ENCODE measurements around the gene ETNPPL. TPM values are rescaled to one million over a fixed set of nuclear protein-coding genes. Genes with fewer than 3 reads are reported as not detected.

ETNPPL gene
- total RNA-seq, 3 donors from 2014 or later (not counting 1 experiment from before 2014, with no cell fraction given): not detected

- intact Hi-C loops (cut with micrococcal nuclease): no loop called here
- Mint-ChIP-seq H3K36me3 (no peaks in the 10 kb centered on the region), H3K9me3 (no peaks in the 10 kb centered on the region), H3K4me1 (peaks cover 10% of the 10 kb centered on the region in 2 donors), H3K4me3 (no peak overlapping the region), H3K27me3 (ENCODE audit: low read depth in 2 of 2) (peaks cover 0 to 3% of the 10 kb centered on the region in 2 donors), H3K27ac (no peak overlapping the region)
- DNase-seq: no peak
- Histone ChIP-seq H3K4me3 (ENCODE audit: low read length) (no peak overlapping the region), H3K9me3 (ENCODE audit: control insufficient read depth, insufficient read depth, low read length) (no peaks in the 10 kb centered on the region), H3K4me1 (ENCODE audit: control insufficient read depth, insufficient read depth, low read length) (no peaks in the 10 kb centered on the region), H3K36me3 (ENCODE audit: control insufficient read depth, insufficient read depth, low read length) (no peaks in the 10 kb centered on the region), H3K27ac (ENCODE audit: low read length) (no peak overlapping the region), H3K27me3 (ENCODE audit: control insufficient read depth, insufficient read depth, low read length) (no peaks in the 10 kb centered on the region)
- no peak for ATAC-seq
- no peak for TF ChIP-seq CTCF (IDR thresholded peaks at IDR 0.05)
Observed at GRCh38 chr4:108703370-108703769, 59.5 kb downstream of the ETNPPL start.

- Mint-ChIP-seq H3K27ac (no peak overlapping the region), H3K36me3 (no peaks in the 10 kb centered on the region), H3K4me1 (peaks cover 10% of the 10 kb centered on the region in 2 donors), H3K9me3 (no peaks in the 10 kb centered on the region), H3K27me3 (ENCODE audit: low read depth in 2 of 2) (peaks cover 0 to 4% of the 10 kb centered on the region in 2 donors), H3K4me3 (no peak overlapping the region)
- Histone ChIP-seq H3K27ac (ENCODE audit: low read length) (no peak overlapping the region), H3K4me3 (ENCODE audit: low read length) (no peak overlapping the region), H3K36me3 (ENCODE audit: control insufficient read depth, insufficient read depth, low read length) (no peaks in the 10 kb centered on the region), H3K4me1 (ENCODE audit: control insufficient read depth, insufficient read depth, low read length) (no peaks in the 10 kb centered on the region), H3K9me3 (ENCODE audit: control insufficient read depth, insufficient read depth, low read length) (no peaks in the 10 kb centered on the region), H3K27me3 (ENCODE audit: control insufficient read depth, insufficient read depth, low read length) (no peaks in the 10 kb centered on the region)
- WGBS (ENCODE audit: insufficient coverage): 8% methylated on average over 2 of the region's 3 CpGs
- intact Hi-C loops (cut with micrococcal nuclease): no loop called here
- DNase-seq: peak in 1 of 2 donors; percentile 22
- ATAC-seq: peak in 1 of 3 donors; percentile 36
- no peak for TF ChIP-seq CTCF (IDR thresholded peaks at IDR 0.05)
Observed at GRCh38 chr4:108702960-108703359, 59.9 kb downstream of the ETNPPL start.

- H3K4me3 Mint-ChIP-seq: no peak overlapping the region
- Histone ChIP-seq H3K4me1 (ENCODE audit: control insufficient read depth, insufficient read depth, low read length) (no peaks in the 10 kb centered on the region), H3K4me3 (ENCODE audit: low read length) (no peak overlapping the region), H3K9me3 (ENCODE audit: control insufficient read depth, insufficient read depth, low read length) (no peaks in the 10 kb centered on the region), H3K27ac (ENCODE audit: low read length) (no peak overlapping the region), H3K27me3 (ENCODE audit: control insufficient read depth, insufficient read depth, low read length) (no peaks in the 10 kb centered on the region), H3K36me3 (ENCODE audit: control insufficient read depth, insufficient read depth, low read length) (no peaks in the 10 kb centered on the region)
- H3K27ac Mint-ChIP-seq: no peak overlapping the region
- TF ChIP-seq CTCF (IDR thresholded peaks at IDR 0.05): no peak
- H3K9me3 Mint-ChIP-seq: no peaks in the 10 kb centered on the region
- ATAC-seq (no peak), DNase-seq (no peak)
- H3K36me3 Mint-ChIP-seq: no peaks in the 10 kb centered on the region
- peaks cover 0 to 4% of the 10 kb centered on the region in 2 donors for H3K27me3 Mint-ChIP-seq (ENCODE audit: low read depth in 2 of 2)
- H3K4me1 Mint-ChIP-seq: peaks cover 10% of the 10 kb centered on the region in 2 donors
- WGBS (ENCODE audit: insufficient coverage): 13% methylated on average over 1 of the region's 1 CpG
- intact Hi-C loops (cut with micrococcal nuclease): no loop called here
Observed at GRCh38 chr4:108700081-108700757, 62.6 kb downstream of the ETNPPL start.

- H3K36me3 Mint-ChIP-seq: no peaks in the 10 kb centered on the region
Observed at GRCh38 chr4:108696160-108696559, 66.7 kb downstream of the ETNPPL start.

More at GRCh38 chr4:108696160-108696559, 66.7 kb downstream of the ETNPPL start:
- Histone ChIP-seq H3K27me3 (ENCODE audit: control insufficient read depth, insufficient read depth, low read length) (no peaks in the 10 kb centered on the region), H3K4me1 (ENCODE audit: control insufficient read depth, insufficient read depth, low read length) (no peaks in the 10 kb centered on the region), H3K36me3 (ENCODE audit: control insufficient read depth, insufficient read depth, low read length) (no peaks in the 10 kb centered on the region), H3K27ac (ENCODE audit: low read length) (no peak overlapping the region), H3K4me3 (ENCODE audit: low read length) (no peak overlapping the region), H3K9me3 (ENCODE audit: control insufficient read depth, insufficient read depth, low read length) (no peaks in the 10 kb centered on the region)
- Mint-ChIP-seq H3K9me3 (no peaks in the 10 kb centered on the region), H3K4me1 (no peaks in the 10 kb centered on the region), H3K27me3 (ENCODE audit: low read depth in 2 of 2) (peaks cover 0 to 4% of the 10 kb centered on the region in 2 donors), H3K27ac (no peak overlapping the region), H3K4me3 (no peak overlapping the region)
- no peak for TF ChIP-seq CTCF (IDR thresholded peaks at IDR 0.05)
- no peak for DNase-seq
- WGBS (ENCODE audit: insufficient coverage): 93% methylated on average over 3 of the region's 3 CpGs
- ATAC-seq: no peak
- intact Hi-C loops (cut with micrococcal nuclease): no loop called here
